GM12875 (cell line): ENCODE measurements around the gene B3GALNT2.

Experiments
- H3K4me3 ChIP-seq: one replicate; pipeline ENCODE4 v1.5.1; 2011; ENCODE audit warnings: low read depth, low read length, control low read depth
- CTCF ChIP-seq: IDR thresholded peaks from 2 replicates; pipeline ENCODE4 v1.5.1; 2011; ENCODE audit warnings: low read depth, mild to moderate bottlenecking, control low read depth, inconsistent platforms, low read length, moderate library complexity, borderline replicate concordance; ENCODE audit not compliant: insufficient read depth

The B3GALNT2 gene

GRCh38 chr1:235502601-235503402, 1.4 kb downstream of the B3GALNT2 start:
- no peak for TF ChIP-seq CTCF
- peak overlapping the region; percentile 92 for H3K4me3 ChIP-seq

- no peak for TF ChIP-seq CTCF
These were observed 3.2 kb downstream of the B3GALNT2 start for GRCh38 chr1:235500971-235501540.

GRCh38 chr1:235495551-235495950, 8.7 kb downstream of the B3GALNT2 start:
- H3K4me3 ChIP-seq, result no peak overlapping the region
- no peak for TF ChIP-seq CTCF

More at GRCh38 chr1:235500971-235501540, 3.2 kb downstream of the B3GALNT2 start:
- no peak overlapping the region for H3K4me3 ChIP-seq

- H3K4me3 ChIP-seq, result no peak overlapping the region
- no peak for TF ChIP-seq CTCF
These were observed 9.2 kb downstream of the B3GALNT2 start for GRCh38 chr1:235495030-235495429.

- H3K4me3 ChIP-seq, result no peak overlapping the region
- no peak for TF ChIP-seq CTCF
These were observed 9.7 kb downstream of the B3GALNT2 start for GRCh38 chr1:235494531-235494930.

- TF ChIP-seq CTCF, result no peak
- no peak overlapping the region for H3K4me3 ChIP-seq
These were observed 12.6 kb downstream of the B3GALNT2 start for GRCh38 chr1:235491644-235492043.

- no peak overlapping the region for H3K4me3 ChIP-seq
- no peak for TF ChIP-seq CTCF
These were observed 17.9 kb downstream of the B3GALNT2 start for GRCh38 chr1:235486321-235486720.
